Hypothalamus (tissue), 51 donors: Measurements from ENCODE around the gene FGF1.

ENCODE experiments used
- DNase-seq, 51 donors: peaks; one replicate each; lab custom pipeline; 2025; lab: John Stamatoyannopoulos, UW

The FGF1 gene

GRCh38 chr5:142671801-142672200 lies 14.1 kb downstream of the FGF1 start:
- no peak for DNase-seq

DNA sequence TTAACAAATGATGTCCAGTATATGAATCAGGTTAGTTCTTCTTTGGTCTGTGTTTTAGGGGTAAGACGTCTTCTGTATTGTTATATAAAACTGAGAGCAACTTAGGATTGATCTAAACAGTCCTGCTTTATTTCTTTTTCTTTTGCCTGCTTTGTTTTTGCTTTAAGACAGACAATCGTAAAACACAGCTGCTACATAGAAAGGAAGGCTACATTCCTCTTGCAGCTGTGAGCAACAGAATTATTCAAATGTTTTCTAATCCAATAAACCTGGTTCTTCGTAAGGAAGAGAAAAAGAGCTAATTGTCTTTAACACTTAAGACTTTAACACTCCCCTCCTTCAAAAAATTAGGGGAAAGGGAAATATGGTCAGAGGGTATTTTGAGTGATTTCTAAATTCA lies 14.6 kb downstream of the FGF1 start:
- no peak for DNase-seq

GRCh38 chr5:142670804-142671203 lies 15.1 kb downstream of the FGF1 start:
- no peak for DNase-seq

DNA sequence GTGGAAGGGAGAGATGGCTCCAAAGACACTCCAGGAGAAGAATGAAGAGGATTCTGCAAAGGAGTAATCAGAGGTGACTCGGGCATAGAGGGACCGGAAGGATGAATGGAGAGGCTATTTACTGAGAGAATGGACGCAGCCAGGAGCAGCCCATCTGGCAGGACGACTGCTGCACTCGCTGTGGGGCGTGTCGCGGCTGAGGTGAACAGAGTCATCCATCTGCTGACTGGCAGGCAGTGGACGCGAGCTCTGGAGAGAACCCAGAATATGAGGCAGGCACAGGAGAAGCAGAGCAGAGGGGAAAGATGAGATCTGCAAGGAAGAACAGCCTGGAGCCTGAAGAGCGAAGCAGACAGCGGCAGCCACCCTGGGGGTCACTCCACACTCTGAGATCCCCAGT lies 16.4 kb downstream of the FGF1 start:
- peak in 5 of 51 donors; percentile 11 to 26 (median 17) for DNase-seq

GRCh38 chr5:142668336-142668735 lies 17.6 kb downstream of the FGF1 start:
- no peak for DNase-seq

DNA sequence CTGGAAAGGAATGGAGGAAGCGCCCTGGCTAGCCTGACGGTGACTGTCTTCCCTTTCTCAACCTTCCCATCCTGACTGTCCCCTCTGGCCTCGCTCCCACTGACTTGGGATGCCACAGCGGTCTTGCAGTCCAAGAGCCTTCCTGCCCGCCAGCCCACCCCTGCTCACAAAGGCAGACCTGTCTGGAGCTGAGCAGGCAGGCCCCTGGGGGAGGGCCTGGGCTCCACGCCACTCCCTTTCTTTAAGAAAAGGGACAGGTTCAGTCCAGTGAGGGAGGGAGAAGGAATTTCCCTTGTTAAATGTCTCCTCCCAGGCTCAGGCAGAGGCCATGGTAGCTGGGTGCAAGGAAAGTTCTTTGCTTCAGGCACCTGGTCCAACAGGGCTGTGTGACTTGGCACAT lies 18.1 kb downstream of the FGF1 start:
- no peak for DNase-seq

GRCh38 chr5:142664636-142665035 lies 21.3 kb downstream of the FGF1 start:
- no peak for DNase-seq

DNA sequence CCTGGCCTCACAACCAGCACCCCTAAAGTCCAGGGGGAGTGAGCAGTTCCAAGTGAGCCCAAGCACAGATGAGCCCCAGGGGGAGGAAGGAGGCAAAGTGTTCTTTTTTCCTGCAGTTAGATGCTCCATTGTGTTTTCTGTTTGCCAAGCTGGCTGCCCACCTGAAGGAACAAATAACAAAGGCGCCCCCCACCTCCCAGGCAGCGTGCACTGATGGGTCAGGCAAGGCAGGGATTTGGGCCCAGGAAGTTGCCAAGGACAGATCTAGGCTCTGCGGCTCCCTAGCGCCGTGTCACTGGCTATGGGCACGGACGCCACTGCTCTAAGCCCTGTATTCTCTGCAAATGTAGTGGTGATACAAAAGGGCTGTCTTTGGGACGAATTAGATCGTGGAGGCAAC lies 21.8 kb downstream of the FGF1 start:
- DNase-seq: no peak

- no peak for DNase-seq
Measured at GRCh38 chr5:142663246-142663645, 22.6 kb downstream of the FGF1 start.

- DNase-seq: no peak
Measured at GRCh38 chr5:142661957-142662356, 23.9 kb downstream of the FGF1 start.

DNA sequence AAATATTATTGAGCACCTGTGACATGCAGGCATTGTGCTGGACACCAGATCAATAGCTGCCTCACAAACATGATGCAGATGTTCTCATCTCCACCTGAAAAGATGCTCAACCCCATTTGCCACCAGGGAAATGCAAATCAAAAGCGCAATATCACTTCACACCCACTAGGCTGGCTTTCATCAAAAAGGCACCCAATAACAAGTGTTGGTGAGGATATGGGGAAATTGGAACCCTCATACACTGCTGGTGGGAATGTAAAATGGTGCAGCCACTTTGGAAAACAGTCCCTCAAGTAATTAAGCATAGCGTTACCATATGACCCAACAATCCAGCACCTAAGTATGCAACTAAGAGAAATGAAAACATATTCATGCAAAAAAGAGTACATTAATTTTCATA lies 24.7 kb downstream of the FGF1 start:
- no peak for DNase-seq

DNA sequence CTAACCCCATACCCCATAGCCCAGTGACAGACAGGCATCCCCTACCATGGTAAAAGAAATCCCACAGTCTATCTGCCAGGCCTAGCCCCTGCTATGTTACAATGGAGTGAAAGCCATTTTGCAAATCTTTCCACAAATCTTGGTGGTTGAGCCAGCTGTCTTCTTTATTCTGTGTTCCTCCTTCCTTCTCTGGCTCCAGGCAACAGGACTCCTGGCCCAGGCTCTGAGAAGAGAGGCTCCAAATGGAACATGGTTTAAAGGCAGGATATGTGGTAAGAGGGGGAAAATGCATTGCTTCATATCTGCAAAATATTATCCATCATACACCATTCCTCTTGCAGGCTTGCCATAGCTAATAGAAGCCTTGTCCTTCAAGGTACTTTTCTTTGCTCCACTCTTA lies 25.2 kb downstream of the FGF1 start:
- no peak for DNase-seq

DNA sequence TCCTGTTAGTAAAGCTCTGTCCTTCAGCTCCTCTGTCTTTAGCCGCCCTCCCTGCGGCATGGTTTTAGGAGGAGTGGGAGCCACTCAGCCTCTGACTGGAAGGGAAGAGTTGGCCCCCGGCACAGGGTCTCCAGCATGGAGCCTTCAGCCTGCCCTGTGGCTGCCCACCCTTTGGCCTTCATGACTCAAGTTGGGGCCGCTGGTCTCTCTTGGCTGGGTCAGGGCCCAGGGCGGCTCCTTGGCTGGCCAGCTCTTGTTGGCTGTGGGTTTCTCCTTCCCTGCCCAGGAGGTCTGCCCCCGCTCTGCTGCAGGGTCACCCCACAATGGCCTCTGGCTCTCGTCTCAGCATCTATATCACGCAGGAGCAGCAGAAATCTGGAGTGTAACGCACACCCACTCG lies 25.7 kb downstream of the FGF1 start:
- no peak for DNase-seq

GRCh38 chr5:142659405-142659804 lies 26.5 kb downstream of the FGF1 start:
- DNase-seq: peak in 1 of 51 donors; percentile 8

DNA sequence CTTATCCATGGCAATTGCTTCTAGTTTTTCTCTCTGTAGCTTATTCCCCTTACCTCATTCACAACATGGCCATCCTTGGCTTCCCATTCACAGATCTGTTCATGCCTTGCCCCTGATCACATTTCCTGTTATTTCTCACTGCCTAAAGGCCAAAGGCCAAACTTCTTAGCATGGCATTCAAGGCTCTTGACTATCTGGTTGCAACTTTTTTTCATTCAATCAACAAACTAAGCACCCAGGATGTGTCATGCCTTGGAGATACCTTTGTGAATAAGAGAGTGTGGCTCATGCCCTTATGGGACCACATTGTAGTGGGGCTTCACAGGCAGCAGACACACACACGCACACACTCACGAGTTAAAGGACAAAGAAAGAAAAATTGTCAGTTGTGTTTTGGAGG lies 27.6 kb downstream of the FGF1 start:
- DNase-seq: no peak

- no peak for DNase-seq
Measured at GRCh38 chr5:142657446-142657845, 28.4 kb downstream of the FGF1 start.

GRCh38 chr5:142655339-142656267 lies 30.3 kb downstream of the FGF1 start:
- peak in 50 of 51 donors; percentile 11 to 93 (median 78) for DNase-seq

DNA sequence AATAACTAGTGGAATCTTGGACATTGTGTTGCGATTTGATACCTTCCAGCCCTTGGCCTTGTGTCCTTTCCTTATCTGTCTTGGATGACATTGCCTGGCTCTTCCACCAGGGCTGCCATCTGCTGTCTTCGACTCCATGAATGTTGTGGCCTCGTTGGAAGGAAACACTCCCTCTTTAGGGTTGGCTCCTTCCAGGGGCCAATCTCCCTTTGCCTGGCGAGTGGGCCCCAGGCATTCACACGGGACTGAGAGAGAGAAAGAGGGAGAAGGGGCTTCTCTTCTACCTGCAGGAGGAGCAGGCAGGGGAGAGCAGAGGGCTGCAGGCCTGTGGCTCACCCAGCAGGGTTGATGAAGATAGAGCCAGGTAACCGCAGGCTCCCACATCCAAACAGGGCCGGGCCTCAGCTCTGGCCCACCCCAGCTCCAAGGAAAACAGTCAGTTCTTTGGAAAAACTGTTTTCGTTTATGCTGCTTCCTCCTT lies 31.3 kb downstream of the FGF1 start:
- DNase-seq: no peak

- no peak for DNase-seq
Measured at GRCh38 chr5:142653321-142653720, 32.6 kb downstream of the FGF1 start.

GRCh38 chr5:142652563-142652962 lies 33.3 kb downstream of the FGF1 start:
- no peak for DNase-seq

DNA sequence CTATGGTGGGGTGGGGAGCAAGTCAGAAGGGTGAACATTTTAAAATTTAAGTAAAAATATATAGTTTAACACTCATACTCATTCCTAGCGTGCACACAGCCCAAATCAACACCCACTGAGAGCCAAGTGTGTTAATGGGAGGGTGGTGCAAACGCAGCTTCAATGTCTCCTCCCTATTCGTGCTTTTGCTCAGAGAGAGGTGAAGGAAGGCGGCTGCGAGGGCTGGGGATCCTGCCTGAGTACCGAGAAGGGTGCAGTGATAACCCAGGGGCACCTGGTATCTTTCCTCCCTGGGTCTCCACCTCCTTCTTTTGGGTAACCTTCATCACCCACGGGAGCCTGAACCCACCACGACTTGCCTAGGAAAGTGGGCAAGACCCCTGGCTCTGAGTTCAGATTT lies 35.0 kb downstream of the FGF1 start:
- DNase-seq: no peak

GRCh38 chr5:142650060-142650459 lies 35.8 kb downstream of the FGF1 start:
- DNase-seq: no peak
